Duodenal mucosa (tissue), 2 donors: ENCODE results near the gene PLCB1.
"Not testable (repeated sequence)": the region's sequence is repeated elsewhere in the genome, so short reads cannot be mapped to it uniquely, and the experiment has no call there.

Source experiments
- H3K27ac ChIP-seq: one replicate; pipeline ENCODE4 v1.7.0; 2013; ENCODE audit warnings: low read depth, low read length
- H3K27me3 ChIP-seq, 2 donors: one replicate each; pipeline ENCODE4 v1.7.0; 2013; ENCODE audit warnings: low read length in 2 of 2, control low read depth in 1 of 2; ENCODE audit not compliant: insufficient read depth in 2 of 2, control insufficient read depth in 1 of 2
- H3K36me3 ChIP-seq, 2 donors: one replicate each; pipeline ENCODE4 v1.7.0; 2013; ENCODE audit warnings: low read length in 2 of 2, control low read depth in 1 of 2; ENCODE audit not compliant: insufficient read depth in 2 of 2, control insufficient read depth in 1 of 2
- H3K4me1 ChIP-seq, 2 donors: one replicate each; pipeline ENCODE4 v1.7.0; 2013; ENCODE audit warnings: low read length in 2 of 2, control low read depth in 1 of 2; ENCODE audit not compliant: insufficient read depth in 2 of 2, control insufficient read depth in 1 of 2
- H3K4me3 ChIP-seq, 2 donors: one replicate each; pipeline ENCODE4 v1.7.0; 2013; ENCODE audit warnings: low read length in 2 of 2, low read depth in 1 of 2
- H3K9ac ChIP-seq, 2 donors: one replicate each; pipeline ENCODE4 v1.7.0; 2013; ENCODE audit warnings: low read length in 2 of 2, low read depth in 1 of 2
- H3K9me3 ChIP-seq, 2 donors: one replicate each; pipeline ENCODE4 v1.7.0; 2013; ENCODE audit warnings: low read length in 2 of 2, control low read depth in 1 of 2; ENCODE audit not compliant: control insufficient read depth in 1 of 2

PLCB1 gene

DNA sequence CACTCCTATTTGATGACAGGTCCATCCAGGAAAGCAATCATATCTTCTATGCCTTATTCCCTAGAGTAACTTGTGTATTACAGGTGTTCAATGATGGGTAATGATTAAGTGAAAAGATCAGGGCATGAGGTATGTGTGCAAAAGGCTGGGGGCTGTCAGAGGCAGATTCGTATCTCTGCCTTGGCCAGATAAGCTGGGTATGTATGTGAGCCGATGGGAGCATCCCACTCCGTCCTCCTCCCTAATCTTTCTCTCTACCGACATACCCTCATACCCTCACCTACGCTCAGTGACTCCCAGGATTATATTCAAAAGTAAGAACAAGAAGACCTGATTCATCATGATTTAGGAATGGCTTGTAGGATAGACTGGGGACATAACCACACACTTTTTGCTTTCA is 238.7 kb downstream of the PLCB1 start:
- Histone ChIP-seq H3K27ac (no peak overlapping the region), H3K4me3 (no peak overlapping the region), H3K4me1 (peaks cover 26 to 42% of the 10 kb centered on the region in 2 donors), H3K36me3 (no peaks in the 10 kb centered on the region), H3K27me3 (no peaks in the 10 kb centered on the region), H3K9ac (no peak overlapping the region), H3K9me3 (no peaks in the 10 kb centered on the region)

DNA sequence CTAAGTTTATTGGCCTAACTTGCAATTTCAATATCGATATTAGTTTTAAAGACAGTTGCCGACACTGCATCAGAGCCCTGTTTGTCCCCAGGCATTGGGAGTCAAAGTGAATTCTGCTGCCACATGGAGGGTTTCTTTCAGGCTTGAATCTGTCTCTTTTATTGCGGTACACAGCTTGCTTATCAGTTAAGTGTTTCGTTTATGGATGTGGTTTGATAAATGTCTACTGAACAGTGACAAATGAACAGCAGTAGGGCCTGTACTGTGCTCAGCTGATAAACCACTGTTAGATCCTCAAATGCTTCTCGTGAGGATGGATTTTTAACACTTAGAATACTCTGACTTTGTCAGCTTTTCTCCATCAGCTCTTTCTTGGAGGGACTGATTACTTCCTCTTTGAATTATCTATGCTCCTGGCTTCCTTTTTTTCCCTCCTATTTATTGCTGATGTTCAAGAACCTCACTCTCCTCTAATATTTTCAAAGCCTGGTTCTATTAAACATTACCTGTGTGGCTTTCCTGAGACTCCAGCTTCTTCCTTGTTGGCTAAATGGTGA is 240.8 kb downstream of the PLCB1 start:
- Histone ChIP-seq H3K27ac (no peak overlapping the region), H3K27me3 (no peaks in the 10 kb centered on the region), H3K9me3 (no peaks in the 10 kb centered on the region), H3K4me3 (no peak overlapping the region), H3K36me3 (no peaks in the 10 kb centered on the region), H3K9ac (no peak overlapping the region), H3K4me1 (peaks cover 26 to 36% of the 10 kb centered on the region in 2 donors)

GRCh38 chr20:8373579-8373978 is 241.5 kb downstream of the PLCB1 start:
- Histone ChIP-seq H3K9me3 (no peaks in the 10 kb centered on the region), H3K4me3 (no peak overlapping the region), H3K9ac (no peak overlapping the region), H3K36me3 (no peaks in the 10 kb centered on the region), H3K4me1 (peaks cover 26 to 36% of the 10 kb centered on the region in 2 donors), H3K27me3 (no peaks in the 10 kb centered on the region), H3K27ac (no peak overlapping the region)

DNA sequence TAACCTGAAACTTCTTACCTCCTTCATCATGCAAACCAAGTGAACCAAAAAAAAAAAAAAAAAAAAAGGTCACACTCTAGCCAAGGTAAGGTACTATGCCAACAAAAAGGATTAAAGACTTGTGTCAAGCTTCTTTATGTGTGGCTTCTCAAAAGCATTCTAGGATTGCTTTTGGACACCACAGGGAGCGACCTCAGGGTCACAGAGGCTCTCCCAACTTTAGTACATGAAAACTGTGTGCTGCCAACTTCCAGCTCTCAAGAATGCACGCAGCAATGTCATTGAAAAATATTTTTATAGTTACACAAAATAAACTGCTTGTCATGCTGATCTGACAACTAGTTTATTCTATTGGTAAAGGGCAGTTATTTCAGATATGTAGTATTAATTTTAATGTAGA is 243.8 kb downstream of the PLCB1 start:
- Histone ChIP-seq H3K36me3 (no peaks in the 10 kb centered on the region), H3K9me3 (no peaks in the 10 kb centered on the region), H3K9ac (no peak overlapping the region), H3K4me3 (no peak overlapping the region), H3K27ac (no peak overlapping the region), H3K4me1 (peaks cover 19 to 26% of the 10 kb centered on the region in 2 donors), H3K27me3 (no peaks in the 10 kb centered on the region)

- no peaks in the 10 kb centered on the region for H3K27me3 ChIP-seq
- H3K27ac ChIP-seq, result no peak overlapping the region
- H3K4me1 ChIP-seq, result peaks cover 9 to 16% of the 10 kb centered on the region in 2 donors
- H3K36me3 ChIP-seq, result no peaks in the 10 kb centered on the region
- no peak overlapping the region for H3K9ac ChIP-seq
- H3K4me3 ChIP-seq, result no peak overlapping the region
- H3K9me3 ChIP-seq, result no peaks in the 10 kb centered on the region
These were observed 244.9 kb downstream of the PLCB1 start for GRCh38 chr20:8376940-8377339.

GRCh38 chr20:8379125-8379524 is 247.1 kb downstream of the PLCB1 start:
- H3K4me3 ChIP-seq, H3K27ac ChIP-seq, H3K36me3 ChIP-seq, H3K27me3 ChIP-seq, H3K4me1 ChIP-seq, H3K9me3 ChIP-seq, H3K9ac ChIP-seq: not testable (repeated sequence)

DNA sequence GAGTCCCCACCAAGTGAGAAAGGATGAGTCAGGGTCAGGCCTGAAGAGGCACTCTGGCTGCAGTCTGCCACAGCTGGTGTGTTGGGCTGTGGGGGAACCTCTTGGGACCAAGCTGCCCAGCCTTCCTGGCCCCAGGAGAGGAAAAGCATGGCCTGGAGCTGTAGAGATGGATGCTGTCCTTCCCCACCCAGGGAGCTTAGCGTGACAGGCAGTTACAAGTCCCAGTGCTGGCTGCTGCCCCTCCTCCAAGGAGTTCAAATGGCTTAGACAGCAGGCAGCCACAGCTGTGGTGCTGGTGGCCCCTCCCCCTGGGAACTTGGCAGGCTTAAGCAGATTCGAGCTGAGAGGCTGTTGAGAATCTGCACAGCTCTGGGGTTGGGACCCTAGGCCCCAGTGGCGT is 253.2 kb downstream of the PLCB1 start:
- peaks cover 14 to 34% of the 10 kb centered on the region in 2 donors for H3K4me1 ChIP-seq
- no peaks in the 10 kb centered on the region for H3K36me3 ChIP-seq

GRCh38 chr20:8386991-8387390 is 254.9 kb downstream of the PLCB1 start:
- H3K27ac ChIP-seq, result no peak overlapping the region
- H3K9ac ChIP-seq, result no peak overlapping the region
- no peaks in the 10 kb centered on the region for H3K36me3 ChIP-seq
- no peaks in the 10 kb centered on the region for H3K9me3 ChIP-seq
- peaks cover 14 to 34% of the 10 kb centered on the region in 2 donors for H3K4me1 ChIP-seq
- no peaks in the 10 kb centered on the region for H3K27me3 ChIP-seq
- H3K4me3 ChIP-seq, result no peak overlapping the region

More for the DNA sequence above, 253.2 kb downstream of the PLCB1 start:
- H3K27me3 ChIP-seq, result no peaks in the 10 kb centered on the region
- H3K4me3 ChIP-seq, result no peak overlapping the region
- no peak overlapping the region for H3K27ac ChIP-seq
- H3K9ac ChIP-seq, result no peak overlapping the region
- no peaks in the 10 kb centered on the region for H3K9me3 ChIP-seq

DNA sequence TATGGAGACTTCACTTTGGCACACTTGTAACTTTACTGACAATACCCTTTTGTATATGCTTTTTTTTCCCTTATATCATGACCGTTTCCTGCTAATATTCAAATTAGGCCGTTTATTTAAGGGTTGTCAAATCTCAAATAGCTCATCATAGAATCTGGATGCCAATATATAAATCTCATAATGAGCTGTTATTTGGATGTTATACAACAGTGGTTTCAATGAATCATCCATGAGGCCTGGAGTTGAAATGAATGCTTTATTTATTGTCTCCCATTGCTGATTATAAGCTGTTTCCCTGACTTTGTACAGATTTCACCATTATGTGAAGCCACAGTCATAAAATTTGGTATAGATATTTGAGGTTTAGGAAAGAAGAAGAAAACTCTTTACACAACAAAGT is 256.1 kb downstream of the PLCB1 start:
- H3K4me1 ChIP-seq, result peaks cover 14 to 34% of the 10 kb centered on the region in 2 donors
- H3K27me3 ChIP-seq, result no peaks in the 10 kb centered on the region
- no peak overlapping the region for H3K27ac ChIP-seq
- H3K4me3 ChIP-seq, result no peak overlapping the region
- H3K9ac ChIP-seq, result no peak overlapping the region
- no peaks in the 10 kb centered on the region for H3K36me3 ChIP-seq
- no peaks in the 10 kb centered on the region for H3K9me3 ChIP-seq

DNA sequence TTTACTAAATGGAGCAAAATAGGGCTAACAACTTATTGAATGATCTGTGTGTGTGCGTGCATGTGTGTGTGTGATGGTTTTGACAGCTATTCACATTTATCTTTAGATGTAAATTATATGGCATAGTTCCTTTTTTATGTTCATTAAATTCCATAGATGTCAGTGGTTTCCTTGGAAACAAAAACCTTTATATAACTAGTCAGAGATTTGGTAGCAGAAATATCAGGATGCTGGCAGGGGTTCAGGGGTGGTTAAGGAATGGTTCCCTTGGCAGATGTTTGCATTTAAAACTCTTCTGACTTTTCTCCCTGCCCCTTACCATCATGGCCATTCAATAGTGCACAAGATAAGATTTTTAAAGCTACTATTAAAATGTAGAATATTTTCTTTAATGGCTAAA is 256.6 kb downstream of the PLCB1 start:
- Histone ChIP-seq H3K4me1 (peaks cover 14 to 34% of the 10 kb centered on the region in 2 donors), H3K36me3 (no peaks in the 10 kb centered on the region), H3K27me3 (no peaks in the 10 kb centered on the region), H3K27ac (no peak overlapping the region), H3K4me3 (no peak overlapping the region), H3K9ac (no peak overlapping the region), H3K9me3 (no peaks in the 10 kb centered on the region)
